ENCODE measurements around the gene AP5Z1.

- TF ChIP-seq CTCF (IDR thresholded peaks at IDR 0.05) (no peak), ZFX (IDR thresholded peaks at IDR 0.05; ENCODE audit: borderline replicate concordance) (no peak)
Observed at GRCh38 chr7:4809666-4810065, 34.2 kb downstream of the AP5Z1 start.
